PFSK-1 (cell line): ENCODE data around the gene FBXL13.

ENCODE experiments used
- FOXP2 ChIP-seq: optimal IDR thresholded peaks from 2 replicates; pipeline ENCODE3; 2011; ENCODE audit warnings: borderline replicate concordance, control low read depth, inconsistent platforms; ENCODE audit not compliant: insufficient read depth; ENCODE audit errors: extremely low read length, extremely low read depth
- POLR2AphosphoS5 ChIP-seq: IDR thresholded peaks from 2 replicates; pipeline ENCODE4 v1.6.1; 2012; ENCODE audit warnings: low read depth, mild to moderate bottlenecking, control low read depth, low read length, moderate library complexity
- SIN3A ChIP-seq: IDR thresholded peaks from 2 replicates; pipeline ENCODE4 v1.6.1; 2012; ENCODE audit warnings: mild to moderate bottlenecking, low read length, moderate library complexity, borderline replicate concordance; ENCODE audit not compliant: insufficient read depth
- TAF1 ChIP-seq: IDR thresholded peaks from 2 replicates; pipeline ENCODE4 v1.6.1; 2012; ENCODE audit warnings: low read length, control low read depth, borderline replicate concordance; ENCODE audit not compliant: insufficient read depth
- TF ChIP-seq, protein P1 (sequence below), 2 experiments: IDR thresholded peaks; 2 replicates each; pipeline versions ENCODE4 v1.6.1 to v1.8.0; 2011 to 2012; ENCODE audit warnings: low read depth in 2 of 2, low read length in 2 of 2, control low read depth in 1 of 2, inconsistent platforms in 1 of 2, mild to moderate bottlenecking in 1 of 2, moderate library complexity in 1 of 2; ENCODE audit not compliant: insufficient read depth in 1 of 2

FBXL13 gene

DNA sequence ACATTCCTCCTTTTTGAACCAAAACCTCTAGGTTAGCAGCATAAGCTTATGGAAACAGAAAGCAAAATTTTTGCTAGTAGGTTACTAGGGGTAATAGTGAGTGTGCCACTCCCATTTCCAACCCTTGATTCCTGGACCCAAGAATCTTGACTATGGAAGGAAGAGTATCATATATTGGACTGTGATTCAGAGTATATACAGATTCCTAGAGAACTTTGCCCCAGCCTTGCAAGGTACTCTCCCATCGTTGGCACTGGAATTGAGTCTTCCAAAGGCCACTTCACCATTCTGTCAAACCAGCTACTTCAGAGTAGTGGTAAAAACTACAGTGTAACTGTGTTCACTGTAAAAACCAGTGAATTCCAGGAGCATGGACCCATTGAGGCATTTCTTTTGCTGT lies 92.4 kb downstream of the FBXL13 start:
- TF ChIP-seq, protein P1, sequence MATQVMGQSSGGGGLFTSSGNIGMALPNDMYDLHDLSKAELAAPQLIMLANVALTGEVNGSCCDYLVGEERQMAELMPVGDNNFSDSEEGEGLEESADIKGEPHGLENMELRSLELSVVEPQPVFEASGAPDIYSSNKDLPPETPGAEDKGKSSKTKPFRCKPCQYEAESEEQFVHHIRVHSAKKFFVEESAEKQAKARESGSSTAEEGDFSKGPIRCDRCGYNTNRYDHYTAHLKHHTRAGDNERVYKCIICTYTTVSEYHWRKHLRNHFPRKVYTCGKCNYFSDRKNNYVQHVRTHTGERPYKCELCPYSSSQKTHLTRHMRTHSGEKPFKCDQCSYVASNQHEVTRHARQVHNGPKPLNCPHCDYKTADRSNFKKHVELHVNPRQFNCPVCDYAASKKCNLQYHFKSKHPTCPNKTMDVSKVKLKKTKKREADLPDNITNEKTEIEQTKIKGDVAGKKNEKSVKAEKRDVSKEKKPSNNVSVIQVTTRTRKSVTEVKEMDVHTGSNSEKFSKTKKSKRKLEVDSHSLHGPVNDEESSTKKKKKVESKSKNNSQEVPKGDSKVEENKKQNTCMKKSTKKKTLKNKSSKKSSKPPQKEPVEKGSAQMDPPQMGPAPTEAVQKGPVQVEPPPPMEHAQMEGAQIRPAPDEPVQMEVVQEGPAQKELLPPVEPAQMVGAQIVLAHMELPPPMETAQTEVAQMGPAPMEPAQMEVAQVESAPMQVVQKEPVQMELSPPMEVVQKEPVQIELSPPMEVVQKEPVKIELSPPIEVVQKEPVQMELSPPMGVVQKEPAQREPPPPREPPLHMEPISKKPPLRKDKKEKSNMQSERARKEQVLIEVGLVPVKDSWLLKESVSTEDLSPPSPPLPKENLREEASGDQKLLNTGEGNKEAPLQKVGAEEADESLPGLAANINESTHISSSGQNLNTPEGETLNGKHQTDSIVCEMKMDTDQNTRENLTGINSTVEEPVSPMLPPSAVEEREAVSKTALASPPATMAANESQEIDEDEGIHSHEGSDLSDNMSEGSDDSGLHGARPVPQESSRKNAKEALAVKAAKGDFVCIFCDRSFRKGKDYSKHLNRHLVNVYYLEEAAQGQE (IDR thresholded peaks at IDR 0.05; ENCODE audit: insufficient read depth in 1 of 2, low read depth in 2 of 2, low read length in 2 of 2) = no peak
- no peak for TF ChIP-seq POLR2AphosphoS5
- no peak for TF ChIP-seq TAF1
- no peak for TF ChIP-seq FOXP2
- no peak for TF ChIP-seq SIN3A

GRCh38 chr7:102981451-102981850 lies 93.1 kb downstream of the FBXL13 start:
- TF ChIP-seq TAF1 (no peak), POLR2AphosphoS5 (no peak), SIN3A (no peak), FOXP2 (no peak)
- TF ChIP-seq, protein P1 (IDR thresholded peaks at IDR 0.05; ENCODE audit: insufficient read depth in 1 of 2, low read depth in 2 of 2, low read length in 2 of 2) = no peak

GRCh38 chr7:102979670-102980069 lies 94.9 kb downstream of the FBXL13 start:
- TF ChIP-seq POLR2AphosphoS5 = no peak
- TF ChIP-seq, protein P1 (IDR thresholded peaks at IDR 0.05; ENCODE audit: insufficient read depth in 1 of 2, low read depth in 2 of 2, low read length in 2 of 2) = no peak
- TF ChIP-seq SIN3A = no peak
- no peak for TF ChIP-seq TAF1
- TF ChIP-seq FOXP2 = no peak

DNA sequence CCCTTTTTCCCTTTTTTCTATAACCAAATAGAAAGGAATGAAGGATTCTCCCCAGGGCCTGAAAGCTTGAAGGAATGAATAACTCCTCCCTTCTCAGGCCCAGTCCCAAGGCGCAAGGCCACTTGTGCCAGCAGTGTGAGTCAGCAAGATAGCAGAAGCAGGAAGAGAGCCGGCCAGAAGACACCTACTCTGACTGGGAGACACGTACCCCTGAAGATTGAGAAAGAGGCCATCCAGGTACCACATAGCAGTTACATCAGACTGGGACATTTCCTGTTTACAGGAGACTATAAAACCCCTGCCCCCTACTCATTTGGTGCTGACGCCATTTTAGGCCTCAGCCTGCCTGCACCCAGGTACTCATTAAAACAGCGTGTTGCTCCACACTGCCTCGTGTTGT lies 96.3 kb downstream of the FBXL13 start:
- TF ChIP-seq, protein P1 (IDR thresholded peaks at IDR 0.05; ENCODE audit: insufficient read depth in 1 of 2, low read depth in 2 of 2, low read length in 2 of 2) = no peak
- TF ChIP-seq SIN3A = no peak
- TF ChIP-seq TAF1 = no peak
- no peak for TF ChIP-seq POLR2AphosphoS5
- no peak for TF ChIP-seq FOXP2

DNA sequence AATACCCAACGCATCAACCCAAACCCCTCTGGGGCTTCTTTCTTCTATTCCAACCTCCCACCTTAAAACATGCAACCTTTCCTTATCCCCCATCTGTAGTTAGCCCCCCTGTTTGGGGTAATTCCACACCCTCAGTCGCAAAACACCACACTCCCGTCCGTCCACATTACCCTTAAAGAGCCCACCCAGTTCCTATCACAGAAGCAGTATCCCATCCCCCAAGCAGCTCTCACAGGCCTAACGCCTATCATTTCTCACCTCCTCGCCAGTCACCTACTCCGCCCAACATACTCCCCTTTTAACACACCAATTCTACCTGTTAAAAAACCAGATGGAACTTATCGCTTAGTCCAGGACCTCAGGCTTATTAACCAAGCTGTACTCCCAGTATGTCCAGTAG lies 98.1 kb downstream of the FBXL13 start:
- no peak for TF ChIP-seq FOXP2
- no peak for TF ChIP-seq TAF1
- no peak for TF ChIP-seq POLR2AphosphoS5
- TF ChIP-seq, protein P1 (IDR thresholded peaks at IDR 0.05; ENCODE audit: insufficient read depth in 1 of 2, low read depth in 2 of 2, low read length in 2 of 2) = no peak
- no peak for TF ChIP-seq SIN3A
